Stimulated activated CD8-positive, alpha-beta memory T cell treated with anti-CD3 and anti-CD28 coated beads, Interleukin-2, amount 100 ng/mL, for 48 hours (primary cell): Measurements from ENCODE around the gene GTF2E1.
A peak's percentile ranks its signal among the peaks of the same experiment; 100 is the strongest.
"Not testable (repeated sequence)": the region's sequence is repeated elsewhere in the genome, so short reads cannot be mapped to it uniquely, and the experiment has no call there.

Experiments used
- DNase-seq, 2 donors: peaks; one replicate each; pipeline ENCODE4 v3.0.0-alpha.2; 2020; ENCODE audit warnings: low read depth in 2 of 2

The GTF2E1 gene

DNA sequence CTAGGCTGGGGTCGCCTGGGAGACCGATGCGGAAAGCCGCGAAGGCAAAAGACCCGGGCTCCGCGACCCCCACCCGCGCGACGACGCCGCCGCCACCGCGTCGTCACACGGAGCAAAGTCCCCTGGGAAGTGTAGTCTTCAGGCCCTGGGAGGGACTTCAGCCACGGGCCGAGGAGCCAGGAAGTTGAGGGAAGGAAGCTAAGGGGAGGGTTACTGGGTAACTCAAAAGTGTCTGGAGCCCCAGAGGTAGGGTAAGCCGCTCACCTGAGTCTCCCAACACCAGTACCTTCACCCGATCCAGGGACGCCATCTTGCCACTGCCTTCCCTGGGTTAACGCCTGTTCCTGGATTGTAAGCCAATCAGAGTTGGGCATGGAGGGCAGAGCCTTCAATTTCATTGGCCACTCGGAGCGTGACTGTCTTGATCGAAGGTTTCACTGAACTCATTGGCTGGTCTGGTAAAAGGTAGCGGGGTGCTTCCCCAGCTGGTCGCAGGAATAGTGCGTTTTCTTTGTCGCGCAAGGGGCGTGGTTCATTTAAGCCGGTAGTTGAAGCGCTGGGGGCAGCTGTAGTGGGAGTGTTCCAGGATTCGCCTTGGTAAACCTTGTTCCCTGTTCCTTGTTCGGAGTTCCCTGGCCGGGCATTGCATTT is at the start of gene GTF2E1, which contains the start of gene RABL3:
GTF2E1 (plus strand) TSS at position 547 of the 651 bp plus-strand sequence. CDS start 7,809 bp downstream, outside the sequence.
RABL3 (minus strand) TSS at position 319 of the 651 bp plus-strand sequence; CDS start at position 310, 9 bp downstream.
- DNase-seq, result peak; percentile 81 to 90

DNA sequence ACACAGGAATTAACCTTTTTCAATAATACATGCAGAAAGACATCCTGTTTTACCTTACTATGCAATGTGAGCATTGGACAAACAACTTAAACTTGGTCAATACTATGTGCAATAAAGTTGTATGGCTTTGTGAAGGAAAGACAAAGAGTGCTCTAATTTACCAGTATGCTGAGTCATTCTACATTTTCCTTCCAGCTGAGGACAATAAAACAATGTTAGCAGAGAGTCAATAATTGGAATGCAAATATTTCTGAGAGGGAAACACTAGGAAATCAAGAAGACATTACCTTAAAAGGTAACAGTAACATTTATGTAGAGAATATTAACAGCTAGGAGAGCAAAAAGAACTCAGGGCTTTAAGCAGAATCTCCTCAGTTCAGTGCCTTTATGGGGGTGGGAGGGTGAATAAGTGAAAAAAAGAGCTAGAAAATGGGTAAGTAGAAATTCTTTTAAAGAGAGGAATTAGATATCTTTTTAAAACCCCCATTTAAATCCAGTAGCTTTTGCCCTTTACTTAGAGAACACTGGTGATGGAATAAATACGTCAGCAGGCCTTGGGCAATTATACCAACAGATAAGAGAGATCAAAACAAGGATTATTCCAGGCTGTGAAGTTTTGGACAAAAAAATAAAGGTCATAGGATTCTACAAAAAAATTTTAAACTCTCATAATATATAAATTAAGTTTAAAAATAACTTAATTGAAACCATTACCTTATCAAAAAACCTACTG is 48.9 kb upstream of the GTF2E1 start:
- no peak for DNase-seq

DNA sequence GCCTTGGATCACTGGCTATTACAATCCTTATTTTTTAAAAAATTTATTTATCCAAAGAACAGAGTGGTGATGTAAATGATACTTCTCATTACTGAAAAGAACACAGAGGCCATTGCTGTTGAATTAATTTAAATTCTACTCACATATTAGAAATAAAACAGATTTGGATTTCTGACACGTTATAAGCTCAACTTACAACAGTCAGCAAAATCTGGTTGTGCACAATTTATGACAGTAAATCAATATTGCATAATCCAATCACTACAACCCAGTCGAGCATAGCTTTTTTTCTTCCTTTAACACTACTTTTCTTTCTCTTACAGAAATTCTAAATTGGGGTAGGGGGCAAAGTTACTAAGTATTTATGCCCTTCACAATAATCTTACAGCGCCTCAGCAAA is 43.2 kb upstream of the GTF2E1 start:
- no peak for DNase-seq

DNA sequence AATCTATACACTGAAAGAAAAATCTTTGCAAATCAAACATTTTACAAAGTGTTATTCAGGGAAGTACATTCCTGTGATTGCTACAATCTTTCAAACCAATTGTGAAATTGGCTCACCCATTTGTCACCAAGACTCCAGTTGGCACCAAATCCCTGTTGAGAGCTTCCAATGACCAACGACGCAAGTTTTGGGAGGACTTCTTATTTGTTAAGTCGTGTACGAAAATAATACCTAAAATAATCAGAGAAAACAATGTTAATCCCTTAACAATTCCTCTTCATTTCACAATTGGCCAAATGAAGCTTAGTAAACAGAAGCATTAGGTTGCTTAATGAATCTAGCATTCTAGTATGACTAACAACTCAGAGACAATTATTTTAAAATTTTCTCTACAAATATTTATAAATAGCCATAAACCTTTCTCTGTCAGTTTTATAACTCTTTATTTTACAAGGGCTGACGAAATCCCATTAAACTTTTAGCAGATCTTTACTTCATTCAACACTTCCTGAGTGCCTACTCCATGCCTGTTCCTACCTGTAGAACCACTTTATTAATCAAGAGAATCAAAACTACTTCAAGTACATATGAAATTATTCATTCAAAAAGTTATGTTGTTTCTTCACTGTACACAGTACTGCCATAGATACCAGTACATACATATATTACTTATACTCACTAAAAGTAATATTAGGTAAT is 36.5 kb upstream of the GTF2E1 start:
- DNase-seq, result no peak

DNA sequence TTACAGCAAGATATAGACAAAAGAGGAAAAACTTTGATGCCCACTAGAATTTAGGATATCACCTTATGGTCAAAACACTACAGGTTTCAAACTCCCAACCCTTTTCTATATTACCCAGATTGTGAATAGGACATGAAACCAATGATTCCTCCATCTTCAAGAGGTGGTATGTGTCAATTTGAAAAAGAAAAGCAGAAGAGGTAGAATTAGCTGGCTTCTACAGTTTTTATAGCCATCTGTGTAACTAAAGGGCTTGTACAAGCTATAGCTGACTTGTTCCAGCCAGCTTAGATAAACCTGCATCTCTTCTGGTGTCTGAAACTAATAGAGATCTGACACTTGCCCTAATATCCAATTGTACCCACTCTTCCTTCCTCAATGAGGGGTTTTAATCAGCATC is 35.6 kb upstream of the GTF2E1 start:
- no peak for DNase-seq

DNA sequence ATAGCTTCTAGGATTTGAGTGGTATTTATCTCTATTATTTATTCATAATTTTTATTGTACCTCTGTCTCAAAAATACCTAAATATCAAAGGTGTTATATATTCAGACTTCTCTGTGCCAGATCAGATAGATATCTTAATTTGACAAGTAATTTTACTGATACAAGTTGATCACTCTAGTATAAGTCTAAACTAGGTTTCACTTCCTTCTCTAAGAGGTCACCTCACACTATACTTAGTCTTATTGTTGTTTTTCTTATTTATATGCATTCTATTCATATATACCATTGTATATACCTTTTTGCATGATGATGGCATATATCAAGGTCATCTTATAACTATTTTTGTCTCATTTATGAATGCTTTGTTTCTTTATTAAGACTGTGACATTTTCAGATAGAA is 34.1 kb upstream of the GTF2E1 start:
- DNase-seq, result no peak

DNA sequence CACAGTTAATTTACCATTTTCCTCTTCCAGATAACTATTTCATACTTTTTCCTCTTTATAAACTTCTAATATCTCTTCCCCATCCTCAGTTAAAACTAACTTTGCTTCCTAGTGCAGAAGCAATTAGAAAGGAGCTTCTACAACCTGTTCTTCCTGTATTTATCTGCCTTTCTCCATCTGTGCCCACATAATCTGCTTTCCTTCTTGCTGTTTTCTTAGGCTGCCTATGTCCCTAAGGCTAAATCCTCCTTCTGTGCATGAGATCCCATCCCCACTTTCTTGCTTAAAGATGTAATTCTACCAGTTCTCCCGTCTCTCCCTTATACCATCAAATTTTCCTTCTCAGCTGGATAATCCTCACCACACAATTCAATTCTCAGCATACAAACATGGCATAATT is 32.2 kb upstream of the GTF2E1 start:
- DNase-seq, result no peak

DNA sequence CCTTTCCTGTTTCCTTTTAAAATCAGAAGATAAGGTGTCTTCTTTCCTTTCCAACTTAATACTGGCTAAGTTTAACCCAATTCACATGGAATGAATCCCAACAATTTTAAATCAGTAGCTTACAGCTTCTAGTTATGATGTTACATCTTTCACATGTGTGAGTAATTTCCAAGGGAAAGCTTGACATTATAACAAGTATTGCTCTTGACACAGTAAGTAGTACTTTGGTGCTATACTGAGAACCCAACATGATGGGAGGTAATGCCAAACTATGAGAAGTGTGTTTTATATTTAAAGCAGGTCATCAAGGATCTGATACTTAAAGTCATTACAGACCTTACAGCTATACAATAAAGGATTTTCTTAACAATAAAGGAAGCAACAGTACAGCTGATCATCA is 29.3 kb upstream of the GTF2E1 start:
- no peak for DNase-seq

DNA sequence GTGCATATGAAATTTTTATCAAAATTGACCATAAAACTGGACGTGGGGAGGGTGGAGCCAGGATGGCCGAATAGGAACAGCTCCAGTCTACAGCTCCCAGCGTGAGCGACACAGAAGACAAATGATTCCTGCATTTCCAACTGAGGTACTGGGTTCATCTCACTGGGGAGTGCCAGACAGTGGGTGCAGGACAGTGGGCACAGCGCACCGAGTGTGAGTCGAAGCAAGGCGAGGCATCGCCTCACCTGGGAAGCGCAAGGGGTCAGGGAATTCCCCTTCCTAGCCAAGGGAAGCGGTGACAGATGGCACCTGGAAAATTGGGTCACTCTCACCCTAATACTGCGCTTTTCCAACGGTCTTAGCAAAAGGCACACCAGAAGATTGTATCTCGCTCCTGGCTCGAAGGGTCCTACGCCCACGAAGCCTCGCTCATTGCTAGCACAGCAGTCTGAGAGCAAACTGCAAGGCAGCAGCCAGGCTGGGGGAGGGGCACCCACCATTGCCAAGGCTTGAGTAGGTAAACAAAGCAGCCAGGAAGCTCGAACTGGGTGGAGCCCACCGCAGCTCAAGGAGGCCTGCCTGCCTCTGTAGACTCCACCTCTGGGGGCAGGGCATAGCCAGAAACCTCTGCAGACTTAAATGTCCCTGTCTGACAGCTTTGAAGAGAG is 23.2 kb upstream of the GTF2E1 start:
- DNase-seq, result peak; percentile 25 to 32

DNA sequence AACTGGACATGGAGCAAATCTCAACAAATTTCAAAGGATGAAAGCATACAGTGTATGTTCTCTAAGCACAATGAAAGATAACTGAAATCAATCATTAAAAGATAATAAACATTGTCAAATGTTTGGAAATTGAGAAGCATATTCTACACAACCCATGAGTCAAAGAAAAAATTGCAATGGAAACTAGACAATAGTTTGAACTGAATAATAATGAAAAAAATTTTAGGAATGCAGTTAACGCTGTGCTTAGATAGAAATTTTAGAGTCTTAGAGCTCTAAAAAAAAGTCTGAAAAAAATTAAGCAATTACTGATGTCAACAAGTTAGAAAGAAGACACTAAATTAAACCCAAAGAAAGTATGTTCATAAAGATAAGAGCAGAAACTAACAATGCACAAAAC is 15.8 kb upstream of the GTF2E1 start:
- no peak for DNase-seq

DNA sequence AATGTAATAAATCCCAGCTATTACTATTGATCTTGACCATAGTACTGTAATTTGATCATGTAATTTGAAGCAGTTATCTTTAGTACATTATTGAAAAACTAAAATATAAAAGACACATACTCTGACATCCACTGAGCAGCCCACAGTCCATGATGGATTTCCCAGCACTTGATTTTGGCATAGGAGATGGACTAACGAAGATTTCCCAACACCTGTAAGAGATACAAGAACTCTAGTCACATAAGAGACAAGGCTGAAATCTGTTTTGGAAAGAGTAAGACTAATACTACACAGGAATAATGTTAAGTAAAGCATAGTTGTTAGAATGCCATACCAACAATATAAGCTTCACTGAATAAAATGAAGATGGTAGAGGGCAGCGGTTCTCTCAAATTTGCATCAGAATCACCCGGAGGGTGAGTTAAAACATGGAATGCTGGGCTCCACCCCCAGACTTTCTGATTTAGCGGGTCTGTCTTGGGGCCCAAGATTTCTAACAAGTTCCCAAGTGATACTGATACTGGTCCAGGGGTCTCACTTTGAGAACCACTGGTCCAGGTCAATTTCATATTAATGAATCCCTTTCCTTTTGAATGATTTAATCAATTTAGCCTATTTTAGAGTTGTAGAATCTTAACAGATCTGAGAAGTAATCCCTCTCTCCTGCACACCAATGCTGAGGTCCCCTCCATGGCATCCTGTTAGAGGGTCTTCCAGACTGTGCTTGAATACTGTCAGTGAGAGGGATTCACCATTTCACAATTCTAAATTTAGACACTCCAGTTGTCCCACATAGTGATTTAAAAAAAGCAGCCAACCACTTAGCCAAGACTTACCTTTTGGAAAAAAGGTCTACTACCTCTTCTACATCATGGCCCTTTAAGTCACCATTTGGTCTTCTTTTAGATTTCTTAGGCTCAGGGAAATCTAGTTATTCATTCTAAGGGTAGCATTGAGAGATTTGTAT is 11.7 kb upstream of the GTF2E1 start:
- DNase-seq, result no peak

DNA sequence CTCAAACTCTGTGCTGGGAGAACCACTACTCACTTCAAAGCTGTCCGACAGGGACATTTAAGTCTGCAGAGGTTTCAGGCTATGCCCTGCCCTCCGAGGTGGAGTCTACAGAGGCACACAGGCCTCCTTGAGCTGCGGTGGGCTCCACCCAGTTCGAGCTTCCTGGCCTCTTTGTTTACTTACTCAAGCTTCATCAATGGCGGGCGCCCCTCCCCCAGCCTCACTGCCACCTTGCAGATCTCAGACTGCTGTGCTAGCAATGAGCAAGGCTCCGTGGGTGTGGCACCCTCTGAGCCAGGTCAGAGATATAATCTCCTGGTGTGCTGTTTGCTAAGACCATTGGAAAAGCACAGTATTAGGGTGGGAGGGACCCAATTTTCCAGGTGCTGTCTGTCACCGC is 4.5 kb upstream of the GTF2E1 start:
- DNase-seq, result not testable (repeated sequence)

DNA sequence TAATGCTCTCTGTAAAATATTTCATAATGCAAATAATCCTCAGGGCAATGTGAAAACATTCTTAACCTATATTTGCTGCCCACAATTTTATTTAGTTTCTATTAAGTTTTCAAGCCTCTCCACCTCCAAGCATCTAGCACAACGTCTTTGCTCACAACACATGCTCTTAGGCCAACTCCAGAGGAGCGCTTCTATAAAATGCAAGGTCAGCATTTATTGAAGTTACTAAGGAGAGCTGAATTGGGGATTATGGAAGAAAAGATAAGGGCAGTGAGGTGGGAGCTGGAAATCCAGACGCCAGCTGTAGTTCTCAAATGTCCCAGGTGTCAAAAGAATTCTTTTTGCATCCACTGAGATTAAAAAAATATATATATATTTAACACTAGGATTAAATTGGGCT is 1.2 kb upstream of the GTF2E1 start:
- no peak for DNase-seq

DNA sequence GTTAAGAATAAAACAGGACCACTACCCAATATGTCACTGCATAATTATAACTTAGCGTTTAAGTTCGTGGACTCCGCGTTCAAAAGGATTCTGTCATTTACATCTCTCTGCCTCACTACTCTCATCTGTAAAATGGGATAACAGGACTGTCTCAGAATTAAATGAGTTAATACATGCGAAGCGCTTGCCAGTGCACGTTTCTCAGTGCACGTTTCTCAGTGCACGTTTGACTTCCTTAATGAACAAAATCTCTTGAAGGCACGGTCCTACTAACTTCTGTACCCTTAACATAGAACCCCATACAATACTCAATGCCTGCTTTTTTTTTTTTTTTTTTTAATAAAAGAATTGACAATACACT is 727 bp upstream of the GTF2E1 start:
- no peak for DNase-seq

DNA sequence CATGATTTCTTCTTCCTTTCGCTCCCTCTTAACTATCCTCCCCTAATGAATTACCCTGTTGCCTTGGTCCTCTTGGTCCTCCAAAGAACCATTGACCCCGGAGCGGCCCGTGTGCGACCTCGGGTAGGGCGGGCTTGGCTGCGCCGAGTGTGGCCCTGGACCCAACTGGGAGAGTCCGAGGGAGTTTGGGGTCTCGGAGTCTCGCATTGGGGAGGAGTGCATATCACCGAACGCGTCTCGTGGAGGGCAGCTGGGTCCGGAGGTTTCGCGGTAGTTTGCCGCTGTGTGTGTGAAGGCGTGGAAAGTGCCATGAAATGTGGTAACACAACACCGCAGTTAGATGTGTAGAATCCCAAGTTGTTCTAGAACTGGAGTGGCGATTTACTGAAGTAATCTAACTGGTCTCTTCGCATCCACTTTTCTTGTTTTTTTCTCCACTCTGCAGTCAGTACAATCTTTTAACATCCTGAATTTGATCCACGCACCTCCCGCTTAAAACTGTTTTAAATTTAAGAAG is 363 bp downstream of the GTF2E1 start:
- DNase-seq, result peak; percentile 7 to 14

DNA sequence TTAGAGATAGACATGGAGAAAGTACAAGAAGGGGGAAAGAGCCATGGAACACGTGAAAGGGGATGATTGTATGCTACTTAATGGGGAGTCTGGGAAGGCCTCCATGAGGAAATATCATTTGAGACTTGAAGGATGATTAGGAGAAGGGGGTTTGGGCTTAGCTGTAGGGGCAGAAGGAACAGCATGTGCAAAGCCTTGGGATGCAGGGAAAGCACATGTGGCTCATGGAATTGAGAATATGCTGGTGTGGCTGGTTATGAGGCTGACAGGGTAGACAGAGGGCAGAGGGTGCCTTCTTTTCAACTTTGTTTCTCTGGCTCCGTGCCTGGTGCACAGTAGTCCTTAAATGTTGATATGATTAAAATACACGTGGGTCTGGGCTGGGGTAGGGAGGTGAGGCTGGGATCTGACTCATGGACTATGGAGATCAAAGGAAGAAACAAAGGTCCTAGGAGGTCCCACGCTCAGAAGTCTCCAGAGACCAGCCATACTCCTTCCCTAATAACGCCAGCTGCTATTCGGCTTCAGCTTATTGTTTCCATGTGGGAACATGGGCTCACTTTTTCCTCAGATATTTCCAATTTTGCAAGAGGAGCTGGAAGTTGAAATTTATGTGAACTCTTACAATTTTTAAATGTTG is 1.1 kb downstream of the GTF2E1 start:
- DNase-seq, result no peak

DNA sequence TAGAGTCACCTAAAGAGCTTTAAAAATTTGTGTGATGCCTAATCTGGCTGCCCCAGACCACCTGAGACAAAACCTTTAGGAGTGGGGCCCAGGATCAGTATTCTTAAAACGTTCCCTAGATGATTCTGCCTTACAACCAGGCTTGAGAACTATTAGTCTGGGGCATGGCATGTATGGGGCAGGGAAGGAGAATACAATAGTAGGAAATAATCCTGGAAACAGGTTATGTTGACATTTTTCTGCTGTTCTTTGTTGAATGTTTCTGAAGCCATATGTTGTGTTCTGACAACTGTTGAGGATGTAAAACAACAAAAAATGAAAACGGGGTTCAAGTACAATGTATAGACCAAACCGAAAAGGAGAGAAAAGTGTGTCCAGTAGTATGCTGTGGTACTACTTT is 2.9 kb downstream of the GTF2E1 start:
- no peak for DNase-seq

DNA sequence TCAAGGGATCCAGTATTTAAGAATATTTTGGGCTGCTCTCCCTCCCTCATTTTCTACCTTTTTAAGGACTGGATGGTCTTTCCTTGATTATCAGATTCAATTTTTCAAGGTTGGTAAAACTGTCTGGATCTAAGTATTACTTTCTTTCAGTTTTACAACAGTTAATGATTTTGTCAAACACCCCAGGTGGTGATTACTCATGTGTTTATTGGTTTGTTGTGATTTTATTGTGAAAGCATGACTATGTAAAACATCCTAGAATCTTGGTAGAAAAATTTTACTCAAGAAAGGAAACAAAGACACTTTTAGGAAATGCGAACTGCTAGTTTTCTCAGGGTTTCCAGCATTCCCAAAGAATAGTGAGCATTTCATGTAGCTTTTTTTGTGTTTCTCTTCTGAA is 7.3 kb downstream of the GTF2E1 start:
- no peak for DNase-seq

DNA sequence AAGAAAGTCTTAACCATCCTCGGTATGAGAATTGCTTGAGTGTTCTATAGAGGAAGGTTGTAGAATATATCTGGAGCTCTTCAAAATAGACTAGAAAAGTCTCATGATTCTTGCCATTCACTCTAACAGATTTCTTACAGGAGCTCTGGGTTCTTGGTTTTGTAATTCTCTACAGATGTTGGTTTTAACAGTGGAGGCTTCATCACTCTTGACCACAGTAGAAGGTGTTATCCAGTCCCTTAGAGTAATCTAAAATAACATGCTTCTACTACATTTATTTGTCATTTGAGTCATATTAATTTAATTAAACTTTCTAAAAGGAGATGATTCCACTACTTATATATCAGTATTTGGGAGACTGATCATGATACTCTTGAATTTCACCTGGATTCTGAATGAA is 9.7 kb downstream of the GTF2E1 start:
- no peak for DNase-seq

DNA sequence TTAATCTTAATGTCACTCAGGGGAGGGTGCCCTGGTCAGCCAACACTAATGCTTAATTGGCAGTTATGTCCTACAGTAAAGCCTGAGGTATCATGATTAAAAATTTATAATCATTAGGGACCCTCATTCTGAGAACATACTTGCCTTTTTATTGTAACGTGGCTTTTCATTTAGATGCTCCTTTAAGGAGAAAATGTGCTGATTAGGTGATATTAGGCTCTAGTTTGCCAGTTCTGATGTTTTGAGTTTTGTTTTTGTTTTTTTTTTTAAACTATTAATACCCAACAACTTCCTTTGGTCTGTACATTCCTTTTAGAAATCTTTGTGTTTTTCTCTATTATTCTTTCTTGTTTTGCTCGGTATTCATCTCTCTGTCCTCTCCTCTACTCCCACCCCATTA is 10.3 kb downstream of the GTF2E1 start:
- no peak for DNase-seq
